Mesendoderm (in vitro differentiated cells): Measurements from ENCODE around the gene ABCA1.

Source experiments
- DNase-seq: peaks from one replicate; pipeline ENCODE4 v3.0.0; 2013
- H2AK5ac ChIP-seq: 2 replicates; pipeline ENCODE4 v1.6.1; 2013; ENCODE audit warnings: low read length, inconsistent platforms
- H2BK120ac ChIP-seq: 2 replicates; pipeline ENCODE4 v1.6.1; 2013; ENCODE audit warnings: low read depth, mild to moderate bottlenecking, low read length, moderate library complexity, mixed read lengths
- H2BK15ac ChIP-seq: replicated peaks from 2 replicates; pipeline ENCODE4 v1.6.1; 2013; ENCODE audit warnings: low read depth, mild to moderate bottlenecking, moderate library complexity
- H2BK5ac ChIP-seq: 2 replicates; pipeline ENCODE4 v1.6.1; 2013; ENCODE audit warnings: low read length, inconsistent platforms
- H3K18ac ChIP-seq: 2 replicates; pipeline ENCODE4 v1.6.1; 2013; ENCODE audit warnings: mild to moderate bottlenecking, low read length, mixed read lengths
- H3K23ac ChIP-seq: one replicate; pipeline ENCODE4 v1.6.1; 2013; ENCODE audit warnings: low read length
- H3K27ac ChIP-seq: 2 replicates; pipeline ENCODE4 v1.5.1; 2013; ENCODE audit warnings: low read depth, mild to moderate bottlenecking, inconsistent platforms, low read length, moderate library complexity
- H3K27me3 ChIP-seq: 2 replicates; pipeline ENCODE4 v1.6.1; 2013; ENCODE audit warnings: low read length, control low read depth, mild to moderate bottlenecking, inconsistent platforms; ENCODE audit not compliant: insufficient read depth, poor library complexity
- H3K36me3 ChIP-seq: 2 replicates; pipeline ENCODE4 v1.6.1; 2013; ENCODE audit warnings: low read length, inconsistent platforms; ENCODE audit not compliant: control insufficient read depth, insufficient read depth
- H3K4ac ChIP-seq: one replicate; pipeline ENCODE4 v1.6.1; 2013; ENCODE audit warnings: low read depth, mild to moderate bottlenecking, low read length, moderate library complexity
- H3K4me1 ChIP-seq: 2 replicates; pipeline ENCODE4 v1.6.1; 2013; ENCODE audit warnings: low read depth, low read length, inconsistent platforms; ENCODE audit not compliant: control insufficient read depth
- H3K4me2 ChIP-seq: 2 replicates; pipeline ENCODE4 v1.6.1; 2013; ENCODE audit warnings: low read length
- H3K4me3 ChIP-seq: 2 replicates; pipeline ENCODE4 v1.5.1; 2013; ENCODE audit warnings: mild to moderate bottlenecking, low read length
- H3K56ac ChIP-seq: one replicate; pipeline ENCODE4 v1.6.1; 2013; ENCODE audit warnings: low read length
- H3K79me1 ChIP-seq: 2 replicates; pipeline ENCODE4 v1.6.1; 2013; ENCODE audit warnings: low read length, inconsistent platforms
- H3K79me2 ChIP-seq: 2 replicates; pipeline ENCODE4 v1.6.1; 2013; ENCODE audit warnings: mild to moderate bottlenecking, low read length; ENCODE audit not compliant: control insufficient read depth, insufficient read depth
- H3K9ac ChIP-seq: 2 replicates; pipeline ENCODE4 v1.6.1; 2013; ENCODE audit warnings: low read length, inconsistent platforms
- H4K5ac ChIP-seq: one replicate; pipeline ENCODE4 v1.6.1; 2013; ENCODE audit warnings: low read length
- H4K8ac ChIP-seq: one replicate; pipeline ENCODE4 v1.6.1; 2013; ENCODE audit warnings: low read depth, mild to moderate bottlenecking, control low read depth, low read length, moderate library complexity
- WGBS: extraction: QIAGEN DNeasy Blood & Tissue Kit; methylation state at CpG from one replicate; pipeline ENCODE4 v1.1.7; 2013; ENCODE audit warnings: low lambda C conversion rate, missing lambda C conversion rate; ENCODE audit not compliant: insufficient coverage; ENCODE audit errors: extremely low coverage; 5-methylcytosine and 5-hydroxymethylcytosine counted together

The ABCA1 gene

GRCh38 chr9:104872656-104873488 lies 55.1 kb downstream of the ABCA1 start:
- H3K56ac ChIP-seq: no peak overlapping the region
- no peaks in the 10 kb centered on the region for H3K79me2 ChIP-seq
- no peak overlapping the region for H2BK15ac ChIP-seq
- WGBS: no CpG with 5 or more reads among the region's 6 CpGs
- peaks cover 2% of the 10 kb centered on the region for H3K4me1 ChIP-seq
- H3K4me2 ChIP-seq: no peak overlapping the region
- no peak overlapping the region for H2BK5ac ChIP-seq
- no peak overlapping the region for H4K8ac ChIP-seq
- no peaks in the 10 kb centered on the region for H3K27me3 ChIP-seq
- no peak overlapping the region for H3K9ac ChIP-seq
- no peak overlapping the region for H3K4me3 ChIP-seq
- no peaks in the 10 kb centered on the region for H3K79me1 ChIP-seq
- H2AK5ac ChIP-seq: no peak overlapping the region
- H3K27ac ChIP-seq: no peak overlapping the region
- no peak overlapping the region for H2BK120ac ChIP-seq
- H3K23ac ChIP-seq: no peak overlapping the region
- no peak overlapping the region for H3K18ac ChIP-seq
- no peak overlapping the region for H4K5ac ChIP-seq
- no peak overlapping the region for H3K4ac ChIP-seq
- peak; percentile 73 for DNase-seq
- no peaks in the 10 kb centered on the region for H3K36me3 ChIP-seq

DNA sequence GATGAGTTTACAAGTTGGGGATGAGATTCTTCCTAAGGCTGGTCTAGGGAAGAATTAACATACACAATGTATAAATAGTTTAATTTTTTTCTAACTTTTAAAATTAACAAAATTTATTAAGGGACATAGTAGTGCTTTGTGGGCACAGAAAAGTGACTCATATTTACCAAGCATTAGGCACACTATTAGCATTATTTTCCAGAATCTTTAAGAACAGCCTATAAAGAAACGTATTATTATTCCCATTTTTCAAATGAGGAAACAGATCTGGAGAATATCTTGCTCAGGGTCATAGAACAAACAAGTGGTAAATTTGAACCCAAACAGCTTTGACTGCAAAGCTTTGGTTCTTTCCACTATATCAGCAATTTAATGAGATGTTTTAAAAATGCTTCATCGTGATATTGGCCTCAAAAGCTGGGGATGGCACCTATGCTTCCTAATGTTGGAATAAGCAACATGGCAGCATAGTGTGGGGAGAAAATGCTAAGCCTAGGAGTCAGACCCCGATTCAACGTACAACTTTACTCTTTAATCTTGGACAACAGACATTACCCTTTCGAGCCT lies 55.9 kb downstream of the ABCA1 start:
- no peak overlapping the region for H2AK5ac ChIP-seq
- H3K27ac ChIP-seq: no peak overlapping the region
- H4K5ac ChIP-seq: no peak overlapping the region
- H3K4me1 ChIP-seq: peaks cover 2% of the 10 kb centered on the region
- no peak overlapping the region for H3K23ac ChIP-seq
- H2BK120ac ChIP-seq: no peak overlapping the region
- H2BK5ac ChIP-seq: no peak overlapping the region
- no peaks in the 10 kb centered on the region for H3K36me3 ChIP-seq
- H3K4ac ChIP-seq: no peak overlapping the region
- H3K9ac ChIP-seq: no peak overlapping the region
- no CpG with 5 or more reads among the region's 5 CpGs for WGBS
- H4K8ac ChIP-seq: no peak overlapping the region
- H3K4me2 ChIP-seq: no peak overlapping the region
- no peak overlapping the region for H3K56ac ChIP-seq
- no peak for DNase-seq
- H3K79me2 ChIP-seq: no peaks in the 10 kb centered on the region
- no peak overlapping the region for H3K18ac ChIP-seq
- H3K4me3 ChIP-seq: no peak overlapping the region
- H2BK15ac ChIP-seq: no peak overlapping the region
- H3K27me3 ChIP-seq: no peaks in the 10 kb centered on the region
- H3K79me1 ChIP-seq: no peaks in the 10 kb centered on the region

DNA sequence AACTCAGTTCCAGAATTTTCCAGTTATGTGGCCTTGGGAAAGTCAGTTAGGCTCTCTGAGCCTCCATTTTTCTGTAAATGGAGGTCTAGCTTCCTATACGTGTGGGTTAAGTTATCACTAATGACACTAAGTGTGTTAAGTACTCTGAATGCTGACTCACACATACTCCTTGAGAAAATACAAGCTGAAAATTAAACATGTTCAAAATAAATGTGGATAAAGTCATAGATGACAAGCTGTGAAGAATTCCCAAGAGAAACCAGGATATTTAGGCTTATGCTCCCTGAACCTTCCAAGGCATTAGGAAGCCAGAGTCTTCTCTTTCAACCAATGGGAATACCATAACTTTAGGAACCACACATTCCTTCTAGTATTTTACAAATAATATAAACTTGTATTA lies 58.1 kb downstream of the ABCA1 start:
- no peak overlapping the region for H3K27ac ChIP-seq
- H3K56ac ChIP-seq: no peak overlapping the region
- no peak overlapping the region for H4K5ac ChIP-seq
- no peaks in the 10 kb centered on the region for H3K79me2 ChIP-seq
- no peak overlapping the region for H2BK120ac ChIP-seq
- no peak overlapping the region for H3K23ac ChIP-seq
- no peak overlapping the region for H2BK5ac ChIP-seq
- H4K8ac ChIP-seq: no peak overlapping the region
- H2BK15ac ChIP-seq: no peak overlapping the region
- peaks cover 2% of the 10 kb centered on the region for H3K4me1 ChIP-seq
- H3K4me3 ChIP-seq: no peak overlapping the region
- H3K4me2 ChIP-seq: no peak overlapping the region
- H3K79me1 ChIP-seq: no peaks in the 10 kb centered on the region
- H2AK5ac ChIP-seq: no peak overlapping the region
- no peak for DNase-seq
- no peak overlapping the region for H3K4ac ChIP-seq
- WGBS: no CpG with 5 or more reads among the region's 1 CpG
- no peak overlapping the region for H3K9ac ChIP-seq
- no peaks in the 10 kb centered on the region for H3K27me3 ChIP-seq
- no peaks in the 10 kb centered on the region for H3K36me3 ChIP-seq
- H3K18ac ChIP-seq: no peak overlapping the region

GRCh38 chr9:104868687-104869404 lies 59.1 kb downstream of the ABCA1 start:
- Histone ChIP-seq H3K27ac (no peak overlapping the region), H4K8ac (no peak overlapping the region), H3K4me3 (no peak overlapping the region), H3K27me3 (no peaks in the 10 kb centered on the region), H2BK120ac (no peak overlapping the region), H4K5ac (no peak overlapping the region), H3K79me2 (no peaks in the 10 kb centered on the region), H3K9ac (no peak overlapping the region), H2BK5ac (no peak overlapping the region), H3K4me1 (peaks cover 2% of the 10 kb centered on the region), H2AK5ac (no peak overlapping the region), H3K23ac (no peak overlapping the region), H3K36me3 (no peaks in the 10 kb centered on the region), H2BK15ac (no peak overlapping the region), H3K4me2 (no peak overlapping the region), H3K56ac (no peak overlapping the region), H3K4ac (no peak overlapping the region), H3K18ac (peak overlapping the region; percentile 0), H3K79me1 (no peaks in the 10 kb centered on the region)
- DNase-seq: peak; percentile 92
- WGBS: no CpG with 5 or more reads among the region's 12 CpGs

- Histone ChIP-seq H2AK5ac (no peak overlapping the region), H3K4me3 (no peak overlapping the region), H3K18ac (peak overlapping the region; percentile 0), H3K4me2 (no peak overlapping the region), H3K23ac (no peak overlapping the region), H3K4ac (no peak overlapping the region), H2BK120ac (no peak overlapping the region), H3K27me3 (no peaks in the 10 kb centered on the region), H4K5ac (no peak overlapping the region), H3K36me3 (no peaks in the 10 kb centered on the region), H2BK15ac (no peak overlapping the region), H3K79me1 (no peaks in the 10 kb centered on the region), H3K79me2 (no peaks in the 10 kb centered on the region), H3K27ac (no peak overlapping the region), H3K56ac (no peak overlapping the region), H2BK5ac (no peak overlapping the region), H3K4me1 (peaks cover 2% of the 10 kb centered on the region), H4K8ac (no peak overlapping the region), H3K9ac (no peak overlapping the region)
- no peak for DNase-seq
- no CpG with 5 or more reads among the region's 8 CpGs for WGBS
Observed at GRCh38 chr9:104868303-104868686, 59.7 kb downstream of the ABCA1 start.
